Keratinocyte (primary cell): Measurements from ENCODE around the gene FCN3.

Source experiments
- CTCF ChIP-seq, 3 experiments: IDR thresholded peaks in 1 of 3; conservative IDR thresholded peaks in 1 of 3; optimal IDR thresholded peaks in 1 of 3; 2 replicates in 2 of 3; 3 replicates in 1 of 3; pipeline versions ENCODE3 to v1.5.1; 2011; ENCODE audit warnings: low read length in 3 of 3, mild to moderate bottlenecking in 3 of 3, moderate library complexity in 2 of 3, control low read depth in 1 of 3, inconsistent platforms in 1 of 3; ENCODE audit not compliant: insufficient read depth in 2 of 3; ENCODE audit errors: extremely low read depth in 1 of 3
- EZH2 ChIP-seq: IDR thresholded peaks from one replicate; pipeline ENCODE4 v1.6.1; 2012; ENCODE audit warnings: inconsistent platforms, mild to moderate bottlenecking, low read length, moderate library complexity

- TF ChIP-seq CTCF (optimal IDR thresholded peaks at IDR 0.05 in 1 of 3, IDR thresholded peaks at IDR 0.05 in 1 of 3, conservative IDR thresholded peaks at IDR 0.05 in 1 of 3; ENCODE audit: extremely low read depth in 1 of 3, insufficient read depth in 2 of 3, low read length in 3 of 3) (peak; percentile 13 to 47 (median 14)), EZH2 (no peak)
Observed at GRCh38 chr1:27372808-27373690, 1.6 kb downstream of the FCN3 start.
